Breast epithelium (tissue), 4 donors: ENCODE data around the gene ADARB2. TPM values are rescaled to one million over a fixed set of nuclear protein-coding genes. Genes with fewer than 3 reads are reported as not detected.

ENCODE experiments used
- DNase-seq, 2 donors: peaks; one replicate each; pipeline ENCODE4 v3.0.0-alpha.2; 2019; ENCODE audit warnings: low spot score in 2 of 2
- H3K27ac ChIP-seq, 2 donors: fragments of 200-600 bp; sonication (generic) in 1 of 2; one replicate each; pipeline ENCODE4 v1.5.1; 2016 to 2019; ENCODE audit warnings: mild to moderate bottlenecking in 1 of 2
- H3K27me3 ChIP-seq, 2 donors: fragments of 200-600 bp; sonication (generic) in 1 of 2; one replicate each; pipeline versions ENCODE4 v1.5.1 to v1.6.0; 2017 to 2019; ENCODE audit warnings: control low read depth in 1 of 2, mild to moderate bottlenecking in 1 of 2
- H3K36me3 ChIP-seq: fragments of 200-600 bp; one replicate; pipeline ENCODE4 v1.5.1; 2019
- H3K4me1 ChIP-seq, 2 donors: fragments of 200-600 bp; sonication (generic); one replicate each; pipeline ENCODE4 v1.5.1; 2016 to 2019; ENCODE audit warnings: control low read depth in 1 of 2
- H3K4me3 ChIP-seq, 3 donors: fragments of 200-600 bp; sonication (generic); 1 replicate in 2 of 3; 2 replicates in 1 of 3; pipeline ENCODE4 v1.5.1; 2016 to 2019; ENCODE audit warnings: mild to moderate bottlenecking in 3 of 3, moderate library complexity in 2 of 3
- H3K9me3 ChIP-seq, 2 donors: fragments of 200-600 bp; sonication (generic) in 1 of 2; one replicate each; pipeline ENCODE4 v1.5.1; 2016 to 2019; ENCODE audit warnings: control low read depth in 1 of 2
- CTCF ChIP-seq, 3 donors: fragments of 450-650 bp; IDR thresholded peaks; one replicate each; pipeline ENCODE4 v1.5.1; 2016 to 2017; ENCODE audit warnings: antibody characterized with exemption in 3 of 3, mild to moderate bottlenecking in 3 of 3, moderate library complexity in 3 of 3
- POLR2A ChIP-seq: fragments of 450-650 bp; IDR thresholded peaks from one replicate; pipeline ENCODE4 v1.6.1; 2016; ENCODE audit warnings: antibody characterized with exemption, mild to moderate bottlenecking, moderate library complexity
- POLR2AphosphoS5 ChIP-seq, 3 donors: sonication (generic); formaldehyde crosslinking; IDR thresholded peaks; one replicate each; pipeline ENCODE4 v1.6.1; 2017; ENCODE audit warnings: antibody characterized with exemption in 3 of 3
- intact Hi-C: fragments of 100-400 bp; cut with DNase I; formaldehyde crosslinking; loops from one replicate; pipeline ENCODE4 v1.15.1; 2023; ENCODE audit warnings: low total_unique reads
- total RNA-seq, 3 donors: library from RNA; depleted of rRNA; stranded (reverse); fragments of >200 nt; gene quantifications; one replicate each; pipeline ENCODE4 v1.1.0, GENCODE V29; 2016

The ADARB2 gene
- total RNA-seq, 3 donors from 2014 or later: 0.32 to 3.9 (median 2.0) TPM

- no peaks in the 10 kb centered on the region for H3K36me3 ChIP-seq
- no peak overlapping the region for H3K27ac ChIP-seq
- peaks cover 0 to 33% of the 10 kb centered on the region in 2 donors for H3K27me3 ChIP-seq
- peaks cover 0 to 5% of the 10 kb centered on the region in 2 donors for H3K9me3 ChIP-seq
- H3K4me3 ChIP-seq: no peak overlapping the region
- TF ChIP-seq CTCF (IDR thresholded peaks at IDR 0.05) (no peak), POLR2AphosphoS5 (IDR thresholded peaks at IDR 0.05) (no peak), POLR2A (no peak)
- DNase-seq: no peak
- intact Hi-C loops: no loop called here
- H3K4me1 ChIP-seq: no peaks in the 10 kb centered on the region
These were observed 375.8 kb downstream of the ADARB2 start for GRCh38 chr10:1361411-1362105.

GRCh38 chr10:1360558-1361164, 376.7 kb downstream of the ADARB2 start:
- TF ChIP-seq POLR2AphosphoS5 (IDR thresholded peaks at IDR 0.05): no peak
- TF ChIP-seq POLR2A: no peak
- TF ChIP-seq CTCF (IDR thresholded peaks at IDR 0.05): no peak
- H3K4me1 ChIP-seq: no peaks in the 10 kb centered on the region
- no peak for DNase-seq
- H3K4me3 ChIP-seq: no peak overlapping the region
- no peaks in the 10 kb centered on the region for H3K36me3 ChIP-seq
- intact Hi-C loops: no loop called here
- H3K27ac ChIP-seq: no peak overlapping the region
- H3K27me3 ChIP-seq: peaks cover 0 to 33% of the 10 kb centered on the region in 2 donors
- H3K9me3 ChIP-seq: peaks cover 0 to 5% of the 10 kb centered on the region in 2 donors

- H3K27me3 ChIP-seq: peaks cover 0 to 33% of the 10 kb centered on the region in 2 donors
- H3K27ac ChIP-seq: no peak overlapping the region
- H3K4me1 ChIP-seq: no peaks in the 10 kb centered on the region
- peaks cover 0 to 5% of the 10 kb centered on the region in 2 donors for H3K9me3 ChIP-seq
- H3K36me3 ChIP-seq: no peaks in the 10 kb centered on the region
- no peak for TF ChIP-seq POLR2A
- TF ChIP-seq CTCF (IDR thresholded peaks at IDR 0.05): no peak
- TF ChIP-seq POLR2AphosphoS5 (IDR thresholded peaks at IDR 0.05): no peak
- no peak overlapping the region for H3K4me3 ChIP-seq
- no peak for DNase-seq
- intact Hi-C loops: no loop called here
These were observed 377.2 kb downstream of the ADARB2 start for GRCh38 chr10:1360011-1360557.

- DNase-seq: no peak
- no peak for TF ChIP-seq CTCF (IDR thresholded peaks at IDR 0.05)
- TF ChIP-seq POLR2A: no peak
- no peak for TF ChIP-seq POLR2AphosphoS5 (IDR thresholded peaks at IDR 0.05)
- peaks cover 0 to 5% of the 10 kb centered on the region in 2 donors for H3K9me3 ChIP-seq
- intact Hi-C loops: no loop called here
- H3K36me3 ChIP-seq: no peaks in the 10 kb centered on the region
- no peak overlapping the region for H3K4me3 ChIP-seq
- no peak overlapping the region for H3K27ac ChIP-seq
- no peaks in the 10 kb centered on the region for H3K4me1 ChIP-seq
- peaks cover 0 to 33% of the 10 kb centered on the region in 2 donors for H3K27me3 ChIP-seq
These were observed 377.7 kb downstream of the ADARB2 start for GRCh38 chr10:1359626-1359955.
